Central memory CD4-positive, alpha-beta T cell (primary cell): ENCODE results near the gene TMEM132D.

Experiments used
- DNase-seq: peaks from one replicate; pipeline ENCODE4 v3.0.0; 2022

TMEM132D gene

DNA sequence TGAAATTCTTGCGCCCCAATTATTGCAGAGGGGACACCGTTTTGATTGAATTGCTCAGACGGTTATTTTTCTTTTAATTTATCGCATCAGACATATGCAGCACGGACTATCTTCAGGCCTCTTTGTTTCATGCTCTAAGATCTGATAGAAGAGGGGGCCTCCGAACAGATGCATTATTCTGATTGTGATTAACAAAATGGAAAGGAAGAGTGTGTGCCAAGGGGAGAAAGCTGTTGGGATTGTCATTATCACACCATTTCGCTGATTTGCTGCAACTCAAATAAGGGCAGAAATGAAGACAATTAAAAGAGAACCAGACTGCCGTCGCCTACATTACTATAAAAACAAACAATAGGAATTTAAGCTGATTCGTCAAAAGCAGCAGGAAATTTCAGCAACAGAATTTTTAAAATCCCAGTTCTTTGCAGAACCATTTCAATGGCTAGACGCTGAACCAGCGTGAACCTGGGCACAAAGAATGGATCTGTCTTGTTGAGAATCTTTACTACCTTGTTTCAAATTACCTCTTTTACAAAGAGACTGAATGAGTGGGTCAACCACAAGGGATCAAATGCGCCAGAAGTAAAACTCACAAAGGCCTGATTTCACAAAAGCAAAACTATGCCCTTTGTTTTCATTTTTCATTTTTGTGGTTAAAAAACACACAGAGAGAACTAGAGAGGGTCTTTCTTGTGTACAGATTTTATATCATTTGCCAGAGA lies 30.6 kb downstream of the TMEM132D start:
- DNase-seq: no peak

DNA sequence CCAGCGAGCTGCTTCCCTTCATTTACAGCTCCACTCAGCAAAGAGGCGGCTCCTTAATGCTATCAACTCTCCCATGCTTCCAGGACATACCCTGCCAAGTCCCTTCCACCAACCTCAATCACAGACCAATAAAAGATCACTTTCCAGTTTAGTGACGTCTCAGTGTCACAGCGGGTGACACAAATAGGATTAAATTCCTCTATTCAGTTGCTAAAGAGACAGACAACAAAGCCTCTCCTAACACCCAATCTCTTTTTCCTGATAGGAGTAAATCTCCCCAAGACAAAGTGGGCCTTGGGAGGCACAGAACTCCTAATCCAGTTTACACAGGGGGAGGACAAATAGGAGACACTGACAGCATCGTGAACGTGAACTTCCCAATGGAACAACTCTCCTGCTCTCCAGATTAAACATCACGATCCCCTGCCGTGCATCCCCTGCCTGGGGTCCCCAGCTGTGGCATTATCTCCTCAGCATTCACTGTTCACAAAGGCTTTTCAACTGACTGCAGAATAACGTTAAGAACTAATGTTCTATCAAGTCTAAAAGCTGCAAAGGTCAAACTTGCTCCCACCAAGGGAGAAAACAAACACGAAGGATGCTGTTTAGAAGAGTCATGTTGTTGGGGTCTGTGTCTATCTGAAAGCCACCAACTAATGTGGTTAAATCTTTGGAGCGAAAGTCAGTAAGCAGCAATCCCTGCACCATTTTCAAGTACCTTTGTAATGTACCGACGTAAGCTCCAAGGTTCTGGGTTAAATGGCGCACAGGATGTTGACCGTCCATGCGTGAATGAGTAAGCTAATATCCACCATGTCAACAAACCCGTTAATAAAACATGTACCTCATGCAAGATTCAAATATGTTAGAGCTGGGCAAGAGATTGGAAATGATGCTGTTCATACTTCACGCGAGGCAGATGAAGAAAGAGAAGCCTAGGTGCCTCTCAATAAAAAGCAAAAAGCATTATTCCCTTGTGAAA lies 31.5 kb downstream of the TMEM132D start:
- no peak for DNase-seq

DNA sequence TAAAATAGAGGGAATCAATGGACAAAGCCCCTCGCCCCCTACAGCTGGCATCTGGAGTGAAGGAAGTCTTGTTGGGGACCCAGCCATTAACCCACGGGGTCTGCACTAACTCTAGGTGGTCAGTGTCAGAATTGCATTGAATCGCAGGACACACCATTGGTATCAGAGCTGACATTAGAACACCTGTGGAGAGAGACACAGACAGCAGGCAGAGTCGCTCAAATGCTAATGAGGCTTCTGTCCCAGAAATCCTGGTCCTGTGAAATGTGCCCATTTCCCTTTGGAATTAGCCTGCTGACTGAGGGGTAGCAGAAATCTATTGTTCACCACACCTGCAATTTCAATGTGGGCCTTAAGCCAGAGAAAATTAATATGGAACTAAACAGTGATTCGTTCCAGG lies 33.0 kb downstream of the TMEM132D start:
- no peak for DNase-seq

DNA sequence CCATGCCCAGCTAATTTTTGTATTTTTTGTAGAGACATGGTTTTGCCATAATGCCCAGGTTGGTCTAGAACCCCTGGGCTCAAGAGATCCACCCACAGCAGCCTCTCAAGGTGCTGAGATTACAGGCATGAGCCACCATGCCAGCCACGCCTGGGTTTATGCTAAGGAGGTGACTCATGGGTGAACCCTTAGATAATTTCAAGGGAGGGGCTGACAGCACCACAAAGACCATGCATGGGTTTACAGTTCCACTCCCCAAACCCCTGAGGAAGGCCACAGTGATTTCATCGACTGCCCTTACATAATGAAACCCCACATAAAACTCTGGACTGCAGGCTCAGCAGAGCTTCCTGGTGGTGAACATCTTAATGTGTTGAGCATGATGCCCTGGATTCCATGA lies 33.7 kb downstream of the TMEM132D start:
- no peak for DNase-seq

DNA sequence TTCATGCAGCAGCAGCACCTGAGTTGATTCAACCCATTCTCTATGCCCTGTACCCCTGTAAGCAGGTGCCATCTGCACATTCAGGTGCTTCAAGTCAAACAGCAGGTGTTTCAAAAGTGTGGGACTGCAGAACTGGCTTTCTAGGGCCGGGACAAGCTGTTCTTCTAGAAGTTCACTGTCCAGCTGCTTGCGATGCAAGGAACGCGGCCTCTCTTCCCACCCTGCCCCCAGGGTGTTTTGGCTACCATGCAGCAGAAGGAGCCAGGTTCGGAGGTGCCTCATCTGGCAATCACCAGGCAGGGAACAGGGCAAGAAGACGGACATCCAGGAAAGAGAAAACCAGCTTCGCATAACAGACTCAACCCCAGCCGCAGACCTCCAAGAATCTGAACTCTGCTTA lies 35.2 kb downstream of the TMEM132D start:
- no peak for DNase-seq

DNA sequence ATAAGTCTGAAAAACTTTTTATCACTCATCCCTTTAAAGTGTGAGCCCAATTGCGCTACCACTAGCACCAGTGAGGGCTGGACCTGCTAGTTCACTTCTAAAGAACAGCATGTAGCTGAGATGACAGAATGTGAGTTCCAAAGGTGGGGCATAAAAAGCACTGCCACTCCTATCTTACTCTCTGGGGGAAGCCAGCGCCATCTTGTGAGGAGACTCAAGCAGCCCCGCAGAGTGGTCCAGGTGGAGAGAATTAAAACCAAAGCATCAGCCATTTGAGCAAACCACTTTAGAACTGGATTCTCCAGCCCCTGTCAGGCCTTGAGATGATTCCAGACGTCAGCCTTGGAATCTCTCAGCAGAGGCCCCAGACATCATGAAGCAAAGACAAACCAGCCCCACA lies 39.9 kb downstream of the TMEM132D start:
- no peak for DNase-seq

DNA sequence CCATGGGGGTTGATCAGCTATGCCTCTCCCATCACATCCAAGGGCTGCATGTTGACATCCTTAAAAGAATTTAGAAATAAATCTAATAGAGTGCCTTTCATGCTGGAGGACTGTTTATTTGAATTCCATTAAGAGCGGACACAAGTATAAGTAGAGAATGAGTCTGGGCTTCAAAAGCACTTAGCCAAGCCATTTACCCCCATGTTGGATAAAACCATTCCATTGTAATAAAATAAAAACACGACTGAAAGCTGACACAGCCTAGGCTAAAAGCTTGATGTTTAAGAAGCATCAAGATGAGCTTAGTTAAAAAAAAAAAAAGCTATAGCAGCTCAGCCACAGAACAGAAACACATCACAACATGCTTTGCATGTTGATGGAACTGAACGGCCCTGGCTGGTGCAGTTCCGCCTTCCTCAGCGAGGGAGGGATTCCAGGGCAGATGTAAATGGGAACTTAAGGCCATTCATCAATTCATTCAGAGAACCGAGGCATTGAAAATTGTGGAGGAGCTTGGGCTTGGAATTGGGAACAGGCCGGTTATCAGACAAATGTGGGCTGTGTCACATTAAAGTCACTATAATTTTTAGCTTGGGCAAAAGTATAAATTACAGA lies 41.2 kb downstream of the TMEM132D start:
- no peak for DNase-seq

DNA sequence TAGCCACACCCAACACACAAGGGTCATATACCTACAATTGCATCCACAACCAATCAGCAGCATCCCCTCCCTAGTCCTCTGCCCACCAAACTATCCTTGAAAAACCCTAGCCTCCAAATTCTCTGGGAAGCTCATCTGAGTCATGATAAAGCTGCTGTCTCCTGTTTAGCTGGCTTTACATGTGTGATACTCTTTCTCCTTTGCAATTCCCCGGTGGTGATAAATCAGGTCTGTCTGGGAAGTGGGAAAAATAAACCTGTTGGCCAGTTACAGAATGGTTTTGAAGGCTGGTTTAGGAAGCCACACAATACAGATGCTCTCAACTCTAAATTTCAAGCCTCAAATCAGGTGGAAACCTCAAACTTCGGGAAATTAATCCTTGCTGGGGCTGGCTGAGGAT lies 41.9 kb downstream of the TMEM132D start:
- no peak for DNase-seq

DNA sequence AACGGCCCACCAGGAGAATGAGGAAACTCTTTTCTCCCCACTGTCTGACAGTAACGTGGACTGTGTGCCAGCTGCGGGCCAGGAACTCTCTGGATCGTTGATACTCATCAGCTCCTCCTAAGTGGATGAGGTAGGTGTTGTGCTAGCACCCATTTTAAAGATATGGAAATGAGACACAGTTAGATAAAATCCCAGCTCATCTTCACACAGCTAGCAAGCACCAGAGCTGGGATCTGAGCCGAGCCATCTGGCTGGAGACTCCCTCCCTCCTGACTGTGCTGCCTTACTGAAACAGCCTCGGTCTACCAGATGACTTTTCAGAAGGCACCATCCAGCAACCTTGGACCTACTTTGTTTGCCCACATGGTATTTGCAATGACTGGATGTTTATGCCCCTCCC lies 49.2 kb downstream of the TMEM132D start:
- no peak for DNase-seq

DNA sequence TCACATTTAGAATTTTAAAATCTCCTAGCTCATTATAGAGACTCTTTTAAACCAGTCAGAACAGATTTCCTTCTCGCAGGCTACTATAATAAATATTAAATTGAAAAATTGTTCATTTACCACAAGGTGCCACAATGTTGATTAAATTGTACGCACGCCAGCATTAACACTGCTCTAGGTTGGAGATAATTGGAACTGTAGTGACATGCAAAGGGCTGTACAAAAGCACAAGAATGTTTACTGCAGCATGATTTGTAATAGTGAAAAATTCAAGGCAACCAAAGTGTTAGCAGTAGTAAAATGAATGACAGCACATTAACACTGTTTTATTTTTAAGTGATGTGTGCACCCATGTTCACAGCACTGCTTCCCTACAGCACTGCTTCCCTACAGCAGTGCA lies 52.5 kb downstream of the TMEM132D start:
- DNase-seq: no peak

DNA sequence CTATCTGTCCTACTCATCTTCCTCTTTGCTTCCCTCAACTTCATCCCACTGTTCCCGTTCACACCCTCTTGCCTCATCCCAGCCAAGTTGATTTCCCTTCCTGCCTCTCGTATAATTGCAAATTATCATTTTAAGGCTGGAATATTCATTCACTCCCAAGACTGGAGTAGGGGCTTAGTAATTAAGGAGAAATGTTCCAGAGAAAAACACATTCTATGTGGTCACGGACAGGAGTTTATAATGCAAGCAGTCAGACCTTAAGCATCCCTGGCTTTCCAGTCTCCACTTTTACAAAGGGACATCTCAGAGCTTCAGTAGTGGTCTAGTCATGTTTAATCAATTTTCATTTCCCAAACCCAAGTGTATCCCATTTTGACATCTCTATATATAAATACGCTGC lies 54.9 kb downstream of the TMEM132D start:
- DNase-seq: no peak

DNA sequence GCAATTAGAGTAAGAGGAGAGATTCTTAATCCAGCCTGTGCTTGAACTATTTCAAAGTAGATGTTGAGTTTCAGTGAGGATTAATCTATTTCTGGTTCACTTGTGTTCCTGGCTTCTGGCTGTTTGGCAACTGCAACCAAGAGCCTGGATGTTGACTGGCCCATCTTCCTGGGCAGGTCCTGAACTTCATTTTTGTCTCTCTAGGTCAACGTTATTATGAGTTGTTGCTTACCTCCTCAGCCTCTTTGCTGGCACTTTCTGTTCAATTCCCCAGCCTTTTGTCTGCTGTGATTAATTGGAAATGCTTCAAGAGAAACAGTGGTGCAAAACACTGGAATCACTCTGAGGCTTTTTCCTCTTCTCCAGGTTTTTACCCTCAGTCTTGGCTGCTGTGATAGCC lies 56.8 kb downstream of the TMEM132D start:
- no peak for DNase-seq

DNA sequence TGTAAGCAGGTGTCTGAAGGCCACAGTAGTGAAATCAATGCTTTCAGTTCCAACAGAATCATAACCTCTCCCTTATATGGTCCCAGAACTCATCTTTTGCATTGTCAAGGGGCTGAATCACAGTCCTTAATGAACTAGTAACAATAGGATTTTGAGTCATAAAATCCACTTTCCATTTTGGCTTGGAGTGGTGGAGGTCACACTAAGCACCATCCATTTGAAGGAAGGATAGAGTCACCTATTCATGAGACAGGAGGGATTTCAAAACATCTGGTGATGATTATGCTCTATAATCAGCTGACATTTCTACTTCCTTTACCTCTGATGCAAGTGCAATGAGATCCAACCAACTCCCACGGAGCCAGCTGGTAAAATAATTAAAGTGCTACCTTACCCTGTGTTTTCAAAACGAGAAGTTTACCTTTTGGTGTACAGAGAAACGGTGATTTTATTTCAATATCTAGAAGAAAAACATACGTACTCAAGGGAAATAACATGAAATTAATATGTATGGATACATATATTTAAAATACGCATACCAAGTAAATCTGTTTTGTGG lies 59.1 kb downstream of the TMEM132D start:
- DNase-seq: no peak

DNA sequence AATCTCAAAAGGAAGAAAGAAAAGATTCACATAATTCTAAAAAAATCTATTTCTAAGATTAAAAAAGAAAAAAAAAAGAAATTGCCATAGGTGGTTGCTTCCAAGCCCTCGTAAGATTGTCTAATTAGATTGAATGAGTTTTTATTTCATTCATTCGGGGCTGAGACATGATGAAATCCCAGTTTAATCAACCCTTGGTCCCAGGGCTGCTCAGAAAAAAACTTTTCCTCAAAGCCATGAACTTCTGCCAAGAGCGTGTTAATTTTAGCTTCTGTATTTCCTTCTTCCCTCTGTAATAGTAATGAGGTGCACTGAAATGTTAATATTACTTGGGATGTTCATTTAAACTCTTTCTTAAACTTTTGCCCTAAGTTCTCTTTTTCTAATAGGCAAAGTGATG lies 62.6 kb downstream of the TMEM132D start:
- DNase-seq: no peak

DNA sequence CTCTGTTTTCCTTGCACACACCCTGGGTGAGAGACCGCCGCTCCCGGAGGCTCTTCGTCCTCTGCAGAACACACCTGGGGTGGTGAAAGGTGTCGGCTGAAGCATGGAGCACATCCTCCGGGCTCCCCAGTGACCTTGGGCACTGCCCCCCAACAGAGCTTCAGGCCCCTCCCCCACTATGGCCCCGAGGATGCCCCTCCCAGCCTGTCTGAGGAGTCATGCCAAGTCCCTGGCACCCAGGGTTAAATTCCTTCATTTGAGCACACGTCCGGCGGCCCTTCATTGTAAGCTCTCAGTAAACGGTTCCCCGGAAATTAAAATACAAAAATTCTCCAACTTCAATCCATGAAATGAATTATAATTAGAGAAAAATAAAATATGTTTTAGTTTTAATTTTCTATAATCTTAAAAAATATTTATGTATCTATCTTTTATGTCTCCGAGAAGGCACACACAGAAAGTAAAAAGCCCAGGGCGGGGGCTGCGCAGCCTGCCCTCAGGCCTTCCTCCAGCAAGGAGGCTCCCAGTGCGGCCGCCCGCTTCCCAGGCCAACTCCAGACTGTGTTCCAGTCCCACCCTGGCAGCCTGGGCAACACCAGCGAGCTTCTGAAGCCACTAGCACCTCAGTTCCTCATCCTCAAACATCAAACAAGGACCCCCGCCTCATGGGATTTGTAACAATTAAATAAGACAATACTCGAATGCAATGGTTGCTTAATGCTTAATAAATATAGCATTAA lies 63.5 kb downstream of the TMEM132D start:
- no peak for DNase-seq

DNA sequence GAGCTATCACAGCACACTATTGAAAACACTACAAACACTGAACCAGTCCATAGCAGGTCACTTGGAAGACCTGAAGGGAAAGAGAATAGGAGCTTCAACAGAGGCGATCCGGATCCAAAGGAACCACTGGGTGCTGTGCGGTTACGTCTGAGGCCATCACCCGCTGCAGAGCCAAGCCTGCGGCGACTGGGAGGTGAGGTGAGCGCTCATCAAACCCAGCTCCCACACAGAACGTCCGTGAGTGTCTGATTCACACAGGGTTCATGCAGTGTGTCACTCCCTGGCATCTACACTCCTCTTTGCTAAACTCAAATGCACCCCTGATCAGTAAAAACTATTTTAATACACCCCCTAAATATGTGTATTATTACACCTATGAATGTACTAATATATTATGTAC lies 64.1 kb downstream of the TMEM132D start:
- DNase-seq: no peak

DNA sequence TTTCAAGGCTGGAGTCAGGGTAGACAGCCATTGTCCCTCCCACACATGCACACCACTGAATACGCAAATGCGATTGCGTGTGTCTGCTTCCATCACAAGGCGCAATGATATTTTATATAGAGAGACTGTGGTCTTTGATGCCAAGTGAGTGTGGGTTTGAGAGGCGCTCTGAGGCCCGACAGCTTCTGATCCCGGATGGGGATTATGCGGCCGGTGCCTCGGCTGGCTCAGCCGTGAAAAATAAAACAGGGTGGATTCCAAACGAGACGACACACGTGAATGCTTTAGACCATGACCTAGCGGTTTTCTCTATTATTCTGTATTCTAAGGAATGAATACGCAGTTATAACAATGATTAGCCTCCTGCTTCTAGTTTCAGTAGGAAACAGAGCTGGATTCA lies 72.5 kb downstream of the TMEM132D start:
- DNase-seq: no peak

DNA sequence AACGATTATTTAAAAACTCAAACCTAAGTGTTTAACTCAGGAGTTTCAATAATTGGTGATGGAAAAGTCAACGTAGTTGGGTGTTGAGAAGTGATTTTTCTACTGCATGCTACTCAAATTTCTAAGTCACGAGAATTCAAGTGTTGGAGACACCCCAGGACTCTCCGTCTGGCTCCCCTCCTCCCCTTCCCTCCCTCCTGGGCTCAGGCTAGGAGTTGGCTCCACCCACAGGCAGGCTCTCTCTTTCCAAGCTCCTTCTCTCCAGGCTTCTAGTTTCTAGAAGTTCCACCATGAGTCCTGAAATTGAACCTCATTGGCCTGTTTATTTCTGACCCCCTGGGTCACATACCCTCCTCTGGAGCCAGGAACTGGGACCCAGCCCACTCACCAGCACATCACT lies 73.0 kb downstream of the TMEM132D start:
- no peak for DNase-seq

DNA sequence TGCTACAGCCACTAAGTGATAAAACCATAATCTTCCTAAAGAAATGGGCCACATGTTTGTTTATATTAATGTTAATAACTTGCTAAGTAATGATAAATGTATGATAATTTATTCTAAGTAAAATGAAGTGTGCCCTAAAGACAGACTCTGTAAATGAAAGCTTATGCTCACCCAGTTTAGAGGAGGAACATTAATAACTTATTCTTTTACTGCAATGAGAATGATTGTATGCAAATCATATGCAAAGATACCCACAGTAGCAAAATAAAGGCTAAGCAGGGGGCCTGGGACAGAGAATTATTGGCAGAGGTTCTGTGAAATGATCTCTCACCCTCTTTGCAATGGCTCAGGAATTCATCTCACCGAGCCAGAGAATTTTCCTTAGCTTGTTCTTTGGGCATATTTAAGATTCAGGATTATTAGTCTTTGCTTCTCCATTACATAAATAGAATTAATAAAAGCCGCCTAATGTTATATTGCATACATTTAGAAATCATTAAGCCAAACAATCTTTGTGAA lies 75.9 kb downstream of the TMEM132D start:
- no peak for DNase-seq

DNA sequence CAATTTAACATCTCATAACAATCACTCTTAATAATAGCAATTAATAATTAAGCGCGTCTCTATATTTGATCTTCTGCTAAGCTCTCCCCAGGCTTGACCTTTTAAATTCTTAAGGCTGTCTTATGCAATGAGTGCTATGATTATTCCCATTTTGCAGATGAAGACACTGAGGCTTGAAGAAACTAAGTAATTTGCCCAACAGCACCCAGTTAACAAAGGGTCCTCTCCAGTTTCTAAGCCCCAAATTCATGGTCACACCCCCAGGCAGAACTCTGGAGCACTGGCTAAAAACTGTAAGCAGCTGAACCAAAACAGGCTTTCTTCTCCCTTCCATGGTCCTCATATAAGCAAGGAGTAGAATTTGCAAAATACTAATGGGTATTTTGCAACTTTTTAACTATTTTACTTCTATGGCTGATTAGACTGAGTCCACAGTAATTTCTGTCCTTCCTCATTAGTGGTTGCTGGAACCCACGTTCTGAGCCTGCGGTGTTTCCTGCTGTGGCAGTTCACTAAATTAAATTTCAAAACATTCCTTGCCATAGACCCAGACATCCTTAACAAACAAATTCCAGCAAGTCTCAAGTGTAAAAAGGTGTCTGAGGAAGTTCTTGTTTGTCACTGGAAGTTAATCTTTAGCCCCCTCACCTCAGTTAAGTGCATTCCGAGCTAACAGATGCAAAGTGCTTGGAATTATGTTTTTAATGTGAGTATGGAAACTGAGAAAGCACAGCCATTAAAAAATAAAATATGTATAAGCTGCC lies 76.5 kb downstream of the TMEM132D start:
- no peak for DNase-seq

DNA sequence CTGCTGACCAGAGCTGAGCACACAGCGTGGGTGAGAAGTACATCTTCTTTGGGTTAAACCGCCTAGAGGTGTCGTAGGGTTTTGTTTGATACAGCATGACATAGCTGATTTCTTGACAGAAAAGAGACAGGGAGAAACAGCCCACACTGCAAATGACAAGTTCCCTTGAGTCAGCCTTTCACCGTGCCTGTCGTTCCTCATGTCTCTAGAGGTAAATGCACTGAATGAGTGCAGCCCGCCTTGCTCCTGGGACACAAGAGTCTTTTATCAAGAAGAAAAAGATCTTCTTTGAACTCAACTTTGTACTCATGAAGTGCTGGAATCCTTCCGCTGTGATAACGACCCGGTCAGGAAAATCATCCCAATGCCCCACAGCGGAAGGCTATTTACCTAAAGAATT lies 77.6 kb downstream of the TMEM132D start:
- DNase-seq: no peak

DNA sequence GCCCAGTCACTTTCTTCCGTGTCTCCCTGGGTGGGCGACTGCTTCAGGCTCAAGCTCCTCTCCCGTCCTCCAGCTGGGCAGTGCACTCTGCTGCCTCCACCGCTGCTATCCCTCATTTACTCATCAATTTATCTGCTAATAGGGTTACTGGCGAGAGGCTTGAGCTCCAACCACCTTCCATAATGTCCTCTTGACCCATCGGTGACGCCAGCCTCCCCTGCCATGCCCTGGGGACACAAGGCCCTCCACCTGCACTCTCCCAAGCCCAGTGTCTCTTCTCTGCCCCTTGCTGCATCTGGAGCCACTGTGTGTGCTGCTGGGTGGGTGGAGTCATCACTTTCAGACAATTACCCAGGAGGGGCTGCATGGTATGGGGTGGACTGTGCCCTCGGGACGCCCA lies 78.5 kb downstream of the TMEM132D start:
- DNase-seq: no peak
